Stimulated activated CD4-positive, alpha-beta T cell treated with anti-CD3 and anti-CD28 coated beads, Interleukin-15, amount 100 ng/mL, for 24 hours (primary cell): Measurements from ENCODE around the gene ZCCHC24.
"Not testable (repeated sequence)": the region's sequence is repeated elsewhere in the genome, so short reads cannot be mapped to it uniquely, and the experiment has no call there.

Experiments used
- DNase-seq: peaks from one replicate; pipeline ENCODE4 v3.0.0-alpha.2; 2020

ZCCHC24 gene

DNA sequence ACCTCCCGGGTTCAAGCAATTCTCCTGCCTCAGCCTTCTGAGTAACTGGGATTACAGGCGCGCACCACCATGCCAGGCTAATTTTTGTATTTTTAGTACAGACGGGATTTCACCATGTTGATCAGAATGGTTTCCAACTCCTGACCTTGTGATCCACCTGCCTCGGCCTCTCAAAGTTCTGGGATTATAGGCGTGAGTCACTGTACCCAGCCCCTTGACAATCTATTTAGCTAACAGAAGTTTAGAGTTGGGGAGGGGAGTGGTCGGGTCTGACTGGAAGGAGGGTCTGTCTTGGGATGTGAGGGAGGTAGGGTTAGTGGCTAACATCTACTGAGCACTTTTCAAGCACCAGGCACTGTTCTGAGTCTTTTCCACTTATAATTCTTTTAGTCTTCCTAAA is 27.0 kb upstream of the ZCCHC24 start:
- DNase-seq: no peak

DNA sequence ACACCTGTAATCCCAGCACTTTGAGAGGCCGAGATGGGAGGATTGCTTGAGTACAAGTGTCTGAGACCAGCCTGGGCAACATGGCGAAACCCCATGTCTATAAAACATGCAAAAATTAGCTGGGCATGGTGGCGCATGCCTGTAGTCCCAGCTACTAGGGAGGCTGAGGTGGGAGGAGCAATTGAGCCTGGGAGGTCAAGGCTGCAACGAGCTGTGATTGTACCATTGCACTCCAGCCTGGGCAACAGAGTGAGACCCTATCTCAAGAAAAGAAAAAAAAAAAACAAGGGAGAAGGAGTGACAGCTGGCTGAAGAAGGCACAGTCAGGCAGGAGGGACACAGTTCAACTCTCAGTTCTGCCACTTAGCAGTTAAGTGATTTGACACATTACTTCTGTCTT is 26.4 kb upstream of the ZCCHC24 start:
- DNase-seq: no peak

DNA sequence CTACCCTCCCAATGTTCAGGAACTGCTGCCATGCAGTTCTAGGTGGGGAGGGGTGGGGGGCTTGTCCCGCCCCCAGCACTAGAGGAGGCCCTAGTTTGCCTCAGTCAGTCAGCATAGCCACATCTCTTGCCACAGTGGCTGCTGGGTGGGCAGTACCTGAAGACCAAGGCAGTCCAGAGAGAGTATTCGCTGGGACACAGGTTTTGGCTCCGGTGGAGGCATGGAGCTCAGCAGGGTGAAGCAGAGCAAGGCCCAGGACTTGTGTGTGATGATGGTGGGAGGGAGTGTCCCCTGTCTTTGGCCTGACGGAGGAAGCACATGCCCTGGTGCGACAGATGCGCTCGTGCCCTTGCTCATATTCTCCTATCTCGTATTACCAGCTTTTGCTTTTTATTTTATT is 24.7 kb upstream of the ZCCHC24 start:
- no peak for DNase-seq

DNA sequence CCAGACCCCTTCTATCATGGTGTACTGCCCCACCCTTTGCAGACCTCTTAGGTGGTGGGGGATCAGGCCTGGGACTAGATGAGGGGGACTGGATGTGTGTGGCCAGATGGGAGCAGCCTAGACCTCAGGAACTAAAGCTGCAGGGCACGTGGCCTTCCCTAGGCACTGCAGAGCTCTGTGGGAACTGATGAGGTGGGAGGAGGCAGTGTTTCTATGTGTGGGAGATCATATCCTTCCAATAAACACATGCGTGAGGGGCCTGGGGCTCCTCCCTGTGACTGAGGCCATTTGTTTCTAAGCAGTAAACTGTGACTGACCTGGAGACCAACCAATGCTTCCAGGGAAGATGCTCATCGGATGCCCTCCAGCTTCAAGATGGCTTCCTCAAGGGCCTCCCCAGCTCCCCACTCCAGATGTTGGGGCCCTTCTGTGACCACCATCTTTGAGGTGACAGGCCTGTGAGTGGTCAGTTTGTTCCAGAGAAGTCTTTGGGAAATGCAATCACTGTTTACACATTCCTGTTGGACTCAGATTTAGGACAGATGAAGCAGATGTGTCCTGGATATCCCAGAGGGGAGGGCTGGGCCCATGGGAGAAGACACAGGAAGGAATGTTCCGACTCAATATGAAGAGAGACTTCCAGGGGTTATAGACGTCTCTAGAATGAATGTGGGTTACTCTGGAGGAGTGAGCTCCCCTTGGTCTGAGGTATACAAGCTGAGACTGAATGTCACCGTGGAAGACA is 23.6 kb upstream of the ZCCHC24 start:
- DNase-seq: no peak

DNA sequence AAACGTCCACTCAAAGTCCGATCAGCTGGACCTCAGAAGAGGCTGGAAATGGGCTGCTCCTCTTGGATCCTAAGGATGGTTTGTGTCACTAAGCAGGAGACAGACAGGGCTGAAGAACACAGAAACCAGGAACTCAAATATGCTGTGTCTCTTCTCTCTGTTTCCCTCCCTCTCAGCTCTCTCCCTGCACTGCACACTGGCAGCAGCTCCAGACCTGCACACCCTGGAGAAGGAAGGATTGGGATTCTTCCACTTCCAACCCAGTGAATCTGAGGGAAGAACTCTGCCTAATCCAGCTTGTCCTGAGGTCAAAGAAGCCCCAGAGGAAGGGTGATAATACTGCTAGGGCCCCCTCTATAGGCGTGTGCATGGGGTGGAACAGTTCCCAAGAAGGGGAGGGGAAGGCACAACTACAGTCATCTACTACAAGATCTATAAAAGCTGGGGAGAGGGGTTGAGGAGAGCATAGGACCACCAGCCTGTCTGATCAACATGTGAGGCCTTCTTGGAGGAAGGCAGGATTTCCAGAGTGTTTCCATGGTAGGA is 22.7 kb upstream of the ZCCHC24 start:
- no peak for DNase-seq

DNA sequence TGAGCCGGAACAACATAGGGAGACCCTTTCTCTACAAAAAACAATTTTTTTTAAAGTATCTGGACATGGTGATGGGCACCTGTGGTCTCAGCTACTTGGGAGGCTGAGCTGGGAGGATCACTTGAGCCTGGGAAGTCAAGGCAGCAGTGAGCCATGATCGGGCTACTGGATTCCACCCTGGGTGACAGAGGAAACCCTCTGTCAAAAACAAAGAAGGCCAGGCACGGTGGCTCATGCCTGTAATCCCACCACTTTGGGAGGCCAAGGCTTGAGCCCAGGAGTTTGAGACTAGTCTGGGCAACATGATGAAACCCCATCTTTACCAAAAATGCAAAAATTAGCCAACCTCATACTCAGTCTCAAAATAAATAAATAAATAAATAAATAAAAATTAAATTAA is 19.9 kb upstream of the ZCCHC24 start:
- DNase-seq: no peak

DNA sequence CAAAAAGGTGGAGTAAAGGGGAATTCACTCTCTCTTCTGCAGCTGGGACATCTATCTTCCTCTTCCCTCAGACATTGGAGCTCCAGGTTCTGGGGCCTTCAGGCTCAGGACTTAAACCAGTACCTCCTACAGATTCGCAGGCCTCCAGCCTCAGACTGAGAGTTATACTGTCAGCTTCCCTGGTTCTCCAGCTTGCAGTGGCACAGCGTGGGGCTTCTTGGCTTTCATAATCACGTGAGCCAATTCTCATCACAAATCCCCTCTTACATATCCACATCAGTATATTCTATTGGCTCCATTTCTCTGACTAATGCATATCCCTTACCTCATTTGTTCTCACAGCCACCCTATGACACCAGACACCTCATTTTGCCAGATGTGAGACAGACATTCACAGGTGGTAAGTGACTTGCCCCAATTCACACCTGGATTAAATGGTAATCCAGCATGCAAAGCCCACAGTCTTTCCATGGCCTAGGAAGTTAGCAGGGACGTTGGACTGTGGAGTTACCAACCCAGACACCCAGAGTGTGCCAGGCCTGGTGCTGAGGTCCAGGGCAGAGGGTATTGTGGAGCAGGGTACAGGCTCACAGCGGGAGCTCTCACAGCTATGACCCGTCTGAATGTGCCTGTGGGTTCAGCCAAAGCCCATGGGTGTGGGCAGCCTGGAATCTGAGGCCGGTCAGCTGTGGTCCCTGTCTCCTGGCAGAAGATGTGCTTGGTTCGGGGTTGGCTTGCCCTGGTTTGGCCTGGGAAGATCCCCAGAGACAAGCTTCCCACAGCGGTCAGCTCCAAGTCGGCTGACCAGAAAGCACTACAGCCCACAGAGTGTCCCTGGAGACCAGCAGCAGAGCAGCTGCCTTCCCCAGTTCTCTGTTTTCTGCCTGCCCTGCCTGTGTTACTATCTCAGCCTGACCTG is 18.4 kb upstream of the ZCCHC24 start:
- no peak for DNase-seq

DNA sequence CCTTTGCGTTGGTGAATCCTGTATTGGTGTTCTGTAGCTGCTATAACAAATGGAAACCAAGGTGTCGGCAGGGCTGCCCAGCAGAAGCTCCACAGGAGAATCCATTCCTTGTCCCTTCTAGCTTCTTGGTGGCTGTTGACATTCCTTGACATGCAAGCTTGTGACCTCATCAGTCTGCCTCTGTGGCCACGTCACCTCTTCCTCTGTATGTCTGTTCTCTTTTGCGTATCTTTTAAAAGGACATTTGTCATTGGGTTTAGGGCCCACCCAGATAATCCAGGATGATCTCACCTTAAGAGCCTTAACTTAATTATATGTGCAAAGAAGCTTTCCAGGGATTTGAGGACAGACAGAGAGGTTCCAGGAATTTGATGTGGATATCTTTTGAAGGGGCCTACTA is 15.3 kb upstream of the ZCCHC24 start:
- DNase-seq: no peak

DNA sequence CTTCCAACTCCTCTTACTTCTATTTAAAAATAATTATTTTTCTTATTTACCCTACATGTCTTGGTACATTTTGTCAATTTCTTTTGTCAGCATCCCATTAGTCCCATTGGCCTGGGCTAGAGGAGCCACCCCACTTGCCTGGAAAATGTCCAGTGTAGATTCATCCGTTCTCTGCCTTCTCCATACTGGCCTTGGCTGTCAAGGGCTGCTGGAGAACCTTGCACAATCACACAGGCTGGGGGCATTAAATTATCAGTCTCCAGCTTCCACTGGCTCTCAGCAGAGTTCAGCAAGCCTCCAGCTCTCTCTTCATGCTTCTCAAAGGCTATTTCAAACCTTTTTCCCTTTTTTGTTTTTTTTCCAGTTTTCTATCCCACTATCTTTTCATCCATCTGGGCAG is 13.8 kb upstream of the ZCCHC24 start:
- DNase-seq: no peak

DNA sequence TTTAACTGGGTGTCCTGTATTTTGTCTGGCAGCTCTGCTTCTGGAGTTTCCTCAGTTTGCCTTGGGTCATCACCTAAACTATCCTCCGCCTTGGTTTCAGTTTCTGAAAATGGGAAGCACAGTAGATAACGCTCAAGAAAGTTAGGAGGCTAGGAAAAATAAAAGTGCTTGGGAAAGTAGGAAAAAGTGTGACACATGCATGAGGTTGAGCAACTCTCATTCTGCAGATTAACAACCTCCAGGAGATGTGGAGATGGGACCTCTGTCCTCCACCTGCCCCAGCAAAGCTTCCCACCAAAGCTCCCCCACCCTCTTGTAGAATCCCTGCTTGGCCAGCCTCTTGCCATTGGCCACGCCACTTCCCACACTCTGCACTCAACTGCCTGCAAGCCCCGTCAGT is 13.1 kb upstream of the ZCCHC24 start:
- DNase-seq: no peak

DNA sequence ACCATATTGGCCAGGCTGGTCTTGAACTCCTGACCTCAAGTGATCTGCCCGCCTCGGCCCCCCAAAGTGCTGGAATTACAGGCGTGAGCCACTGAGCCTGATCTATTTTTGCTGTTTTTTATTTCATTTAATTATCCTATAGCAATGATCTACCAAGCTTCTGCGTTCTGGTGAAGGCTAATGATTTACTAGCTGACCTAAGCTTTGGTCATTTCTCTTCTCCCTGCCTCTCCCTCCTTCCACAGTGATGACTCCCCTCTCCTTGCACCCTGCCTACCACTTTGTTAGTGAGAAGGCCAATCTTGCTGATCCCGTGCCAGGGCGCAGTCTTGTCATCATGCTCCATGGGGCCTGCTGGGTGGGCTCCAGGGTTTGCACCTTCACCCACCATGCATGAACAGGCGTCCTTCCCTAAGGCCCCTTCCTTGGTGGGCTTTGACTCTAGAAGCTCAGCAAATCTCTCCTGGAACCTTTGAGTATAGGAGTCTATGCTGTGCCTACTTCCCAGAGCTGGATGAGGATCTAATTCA is 11.9 kb upstream of the ZCCHC24 start:
- DNase-seq: no peak

DNA sequence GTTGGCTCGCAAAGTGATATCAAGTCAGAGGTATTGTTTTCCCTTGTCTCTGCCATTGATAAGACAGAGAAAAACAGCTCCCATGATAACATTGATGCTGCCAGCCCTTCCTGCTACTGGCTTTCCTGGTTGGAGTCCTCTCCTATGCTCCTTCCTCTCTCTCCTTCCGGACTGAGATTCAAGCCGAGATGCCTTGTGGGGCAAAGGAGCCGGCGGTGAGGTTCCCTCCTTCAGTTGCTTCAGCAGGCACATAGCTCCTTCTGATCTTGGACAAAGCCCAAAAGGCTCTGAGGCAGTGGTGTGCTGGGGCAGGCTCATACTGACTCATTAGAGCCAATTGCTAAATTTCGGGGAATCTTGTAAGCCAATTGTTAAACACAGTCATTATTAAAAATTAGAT is 8.8 kb upstream of the ZCCHC24 start:
- DNase-seq: no peak

DNA sequence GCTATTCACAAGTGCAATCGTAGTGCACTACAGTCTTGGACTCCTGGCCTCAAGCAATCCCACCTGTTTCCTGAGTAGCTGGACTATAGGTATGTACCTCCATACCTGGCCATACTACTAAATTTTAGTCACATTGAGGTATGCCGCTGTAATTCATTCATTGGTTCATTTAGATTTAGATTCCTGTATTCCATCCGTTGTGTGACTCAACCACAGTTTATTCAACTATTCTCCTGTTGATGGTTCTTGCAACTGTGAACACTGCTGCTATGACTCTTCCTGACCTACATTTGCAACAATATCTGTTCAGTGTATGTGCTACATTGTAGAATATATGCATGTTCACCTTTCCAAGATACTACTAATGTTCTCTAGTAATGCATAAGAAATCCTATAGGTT is 8.0 kb upstream of the ZCCHC24 start:
- DNase-seq: no peak

DNA sequence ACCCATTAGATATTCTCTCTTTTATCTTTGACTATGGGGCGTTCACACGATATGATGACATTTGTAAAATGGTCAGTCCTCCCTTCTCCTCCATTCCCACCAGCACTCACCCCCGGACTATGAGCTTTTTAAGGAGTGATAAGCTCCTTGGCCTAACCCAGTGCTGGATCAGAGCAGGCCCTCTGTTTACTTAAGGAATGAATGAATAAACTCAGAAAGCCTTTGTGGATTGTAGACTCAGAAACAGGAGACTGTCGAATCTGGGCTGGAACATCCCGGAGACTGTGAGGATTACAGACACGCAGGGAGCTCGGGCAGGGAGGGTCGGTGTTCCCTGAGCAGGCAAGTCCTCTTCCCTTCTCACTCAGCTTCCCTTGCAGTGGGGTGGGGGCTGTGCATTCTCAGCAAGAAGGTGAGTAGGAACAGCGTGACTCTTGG is 6.8 kb upstream of the ZCCHC24 start:
- DNase-seq: no peak

DNA sequence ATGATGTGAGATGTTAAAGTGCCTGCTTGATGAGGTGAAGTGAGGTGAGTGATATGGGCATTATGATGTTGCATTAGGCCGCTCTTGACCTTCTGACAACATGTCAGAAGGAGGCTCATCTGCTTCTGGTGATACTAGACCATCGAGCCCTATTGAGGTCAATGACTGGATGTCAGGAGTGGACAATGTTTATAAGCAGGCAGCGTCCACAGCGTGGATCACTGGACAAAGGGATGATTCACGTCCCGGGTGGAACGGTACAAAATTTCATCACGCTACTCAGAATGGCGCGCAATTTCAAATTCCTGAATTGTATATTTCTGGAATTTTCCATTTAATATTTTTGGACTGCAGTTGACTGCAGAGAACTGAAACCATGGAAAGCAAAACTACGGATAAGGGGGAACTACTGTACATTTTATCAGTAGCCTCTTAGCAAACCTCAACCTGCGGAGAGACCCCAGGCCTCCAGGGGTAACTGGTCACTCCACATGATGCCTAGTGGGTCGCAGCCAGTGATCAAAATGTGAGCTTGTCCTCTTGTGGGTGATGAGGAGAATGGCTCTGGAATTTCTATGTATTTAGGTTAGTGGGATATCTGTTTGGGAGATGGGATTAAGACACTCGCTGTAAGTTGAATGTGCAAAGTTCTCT is 5.7 kb upstream of the ZCCHC24 start:
- DNase-seq: no peak

DNA sequence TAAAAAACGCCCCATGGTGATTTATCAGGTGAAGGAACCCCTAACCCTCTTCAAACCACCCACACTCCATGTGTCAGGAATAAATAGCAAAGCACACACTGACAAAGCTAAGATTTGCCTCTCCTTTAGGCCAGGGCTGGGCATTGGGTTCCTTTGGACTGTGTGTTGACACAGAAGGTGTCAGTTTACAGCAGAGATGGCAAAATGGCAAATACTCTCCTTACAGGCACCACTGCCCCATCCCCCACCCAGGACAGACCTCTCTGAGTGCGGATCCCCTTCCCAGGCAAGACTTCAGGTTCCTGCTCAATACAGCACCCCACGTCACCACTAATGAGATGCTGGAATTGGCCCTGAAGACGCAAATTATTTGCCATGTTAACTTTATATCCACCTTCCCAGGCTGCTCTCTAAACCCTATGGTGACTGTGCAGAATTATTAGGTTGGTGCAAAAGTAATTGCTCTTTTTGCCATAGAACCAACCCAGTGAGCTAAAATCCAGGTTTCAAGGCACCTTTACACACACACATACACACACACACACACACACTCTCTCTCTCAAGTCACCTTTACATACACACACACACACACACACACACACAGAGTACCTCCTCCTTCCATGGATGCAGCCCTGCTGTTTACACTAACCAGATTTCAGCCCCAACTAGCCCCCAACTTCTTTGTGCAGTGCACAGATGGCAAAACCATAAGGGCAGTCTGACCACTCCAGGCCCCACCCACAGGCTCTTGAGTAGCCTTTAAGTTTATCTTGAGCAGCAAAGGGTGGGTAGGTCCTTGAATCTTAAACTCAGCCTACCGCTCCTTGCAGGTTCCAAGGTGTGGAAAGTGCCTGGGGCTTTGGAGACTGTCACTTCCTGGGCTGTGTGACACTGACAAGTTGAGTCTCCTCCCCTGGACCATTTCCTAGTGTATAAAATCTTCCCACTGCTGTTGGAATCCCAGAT is 4.0 kb upstream of the ZCCHC24 start:
- DNase-seq: no peak

DNA sequence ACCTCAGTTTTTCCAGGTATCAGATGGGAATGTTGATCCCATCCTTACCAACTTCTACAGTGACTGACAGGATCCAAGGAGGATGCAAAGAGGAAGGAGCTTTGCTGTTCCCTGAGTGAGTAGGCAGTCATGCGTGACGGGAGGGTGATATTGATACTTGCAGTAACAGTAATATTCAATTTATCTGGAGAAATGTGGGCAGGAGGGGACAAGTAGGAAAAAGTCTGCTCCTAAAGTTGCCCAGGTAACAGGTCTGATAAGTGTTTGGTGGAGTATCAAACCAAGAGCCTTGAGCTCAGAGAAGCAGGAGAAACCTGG is 3.3 kb upstream of the ZCCHC24 start:
- DNase-seq: no peak

DNA sequence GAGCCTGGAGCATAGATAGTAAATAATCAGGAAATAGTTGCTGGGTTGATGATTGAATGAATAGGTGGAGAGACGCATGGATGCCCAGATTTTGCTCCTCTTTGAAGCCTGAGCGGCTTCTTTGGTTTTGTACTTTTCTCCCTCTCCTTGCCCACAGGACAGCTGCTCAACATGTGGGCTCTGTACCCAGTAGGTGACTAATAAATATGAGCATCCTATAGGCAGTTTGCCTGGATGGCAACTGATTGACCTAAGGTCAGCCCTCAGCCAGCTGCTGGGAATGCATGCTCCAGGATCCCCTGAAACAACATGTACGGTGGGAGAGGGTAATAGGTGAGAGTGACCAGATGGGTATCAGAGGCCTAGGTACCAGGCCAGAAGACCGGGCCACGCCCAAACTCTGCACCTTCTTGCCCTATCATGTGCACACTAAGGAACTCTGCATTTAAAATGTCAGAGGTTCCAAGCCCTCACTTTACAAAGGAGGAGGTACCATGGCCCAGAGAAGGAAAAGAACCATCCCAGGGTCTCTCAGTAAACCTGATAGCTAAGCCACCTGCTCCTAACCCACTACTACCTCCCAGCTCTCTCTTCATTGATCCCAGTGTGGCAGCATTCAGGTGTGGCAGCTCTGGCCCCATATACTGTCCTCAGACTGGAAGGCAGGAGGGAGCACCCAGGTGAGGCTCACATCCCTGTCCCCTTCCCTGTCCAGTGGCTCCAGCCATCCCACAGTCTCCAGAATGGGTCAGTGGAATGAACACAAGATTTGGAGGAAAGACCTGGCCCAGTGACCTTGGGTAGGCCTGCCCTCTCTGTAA is 2.7 kb upstream of the ZCCHC24 start:
- DNase-seq: no peak

DNA sequence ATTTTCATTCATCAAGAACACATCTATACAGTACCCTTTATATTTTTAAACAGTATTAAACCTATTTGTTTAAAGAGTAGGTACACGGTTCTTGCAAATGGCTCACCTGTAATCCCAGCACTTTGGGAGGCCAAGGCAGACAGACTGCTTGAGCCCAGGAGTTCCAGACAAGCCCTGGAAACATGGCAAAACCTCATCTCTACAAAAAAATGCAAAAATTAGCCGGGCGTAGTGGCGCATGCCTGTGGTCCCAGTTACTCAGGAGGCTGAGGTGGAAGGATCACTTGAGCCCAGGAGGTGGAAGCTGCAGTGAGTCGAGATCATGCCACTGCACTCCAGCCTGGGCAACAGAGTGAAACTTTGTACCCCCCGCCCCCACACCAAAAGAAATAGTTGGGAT is 1.8 kb upstream of the ZCCHC24 start:
- DNase-seq: not testable (repeated sequence)

DNA sequence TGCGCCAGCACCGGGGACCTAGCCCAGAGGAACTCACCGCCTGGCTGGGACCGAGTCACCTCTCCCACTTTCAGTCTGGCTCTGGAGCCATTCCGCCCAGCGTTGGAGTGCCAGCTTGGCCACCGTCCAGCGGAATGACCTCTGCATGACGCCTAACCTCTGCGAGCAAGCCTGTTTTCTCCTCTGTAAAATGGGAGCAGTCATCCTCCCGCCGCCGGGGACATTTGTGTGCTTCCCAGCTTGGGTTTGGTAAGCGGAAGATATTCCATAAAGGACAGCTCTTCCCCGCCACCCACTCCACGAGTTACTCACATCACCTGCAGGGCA is 1.3 kb upstream of the ZCCHC24 start:
- no peak for DNase-seq

DNA sequence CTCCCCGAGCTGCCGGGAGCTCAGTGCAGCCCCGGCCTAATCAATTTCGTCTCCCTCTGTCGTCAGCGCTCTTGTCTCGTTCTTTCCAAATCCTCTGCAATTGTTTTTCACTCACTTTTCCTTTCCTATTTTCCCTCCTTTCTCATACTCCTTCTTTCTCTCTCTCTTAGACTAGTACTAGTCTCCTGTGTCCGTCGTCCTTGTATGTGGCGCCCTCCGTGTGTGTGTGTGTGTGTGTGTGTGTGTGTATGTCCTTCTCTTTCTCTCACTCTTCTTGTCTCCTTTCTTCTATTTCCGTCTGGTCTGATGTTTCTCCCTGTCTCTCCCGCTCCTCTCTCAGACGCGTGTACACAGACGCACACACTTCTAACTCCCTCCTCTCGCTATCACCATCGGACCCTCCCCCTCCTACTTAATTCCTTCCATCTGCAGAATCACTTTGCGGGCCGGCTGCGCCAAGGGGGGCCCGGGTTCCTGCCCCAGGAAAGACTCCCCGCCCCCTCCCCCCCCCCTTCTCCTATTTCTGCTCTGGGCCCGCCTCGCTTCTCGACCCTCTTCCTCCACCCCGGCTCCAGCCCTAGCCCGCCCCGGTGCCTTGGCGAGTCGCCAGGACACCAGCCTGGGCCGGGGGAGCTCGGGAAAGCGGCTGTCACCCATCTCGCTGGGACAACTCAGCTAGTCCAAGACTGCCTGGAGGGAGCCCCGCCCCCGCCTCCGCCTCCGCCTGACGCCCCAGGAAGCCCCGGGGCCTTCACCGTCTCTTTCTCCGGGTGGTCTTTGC is 743 bp upstream of the ZCCHC24 start:
- peak; percentile 32 for DNase-seq
